Stimulated activated CD8-positive, alpha-beta memory T cell treated with anti-CD3 and anti-CD28 coated beads, Interleukin-15, amount 100 ng/mL, for 1 hour (primary cell): ENCODE measurements around the gene OR51M1.
"Not testable (repeated sequence)": the region's sequence is repeated elsewhere in the genome, so short reads cannot be mapped to it uniquely, and the experiment has no call there.

ENCODE experiments used
- DNase-seq: peaks from one replicate; pipeline ENCODE4 v3.0.0-alpha.2; 2020; ENCODE audit warnings: low read depth

Gene OR51M1, protein sequence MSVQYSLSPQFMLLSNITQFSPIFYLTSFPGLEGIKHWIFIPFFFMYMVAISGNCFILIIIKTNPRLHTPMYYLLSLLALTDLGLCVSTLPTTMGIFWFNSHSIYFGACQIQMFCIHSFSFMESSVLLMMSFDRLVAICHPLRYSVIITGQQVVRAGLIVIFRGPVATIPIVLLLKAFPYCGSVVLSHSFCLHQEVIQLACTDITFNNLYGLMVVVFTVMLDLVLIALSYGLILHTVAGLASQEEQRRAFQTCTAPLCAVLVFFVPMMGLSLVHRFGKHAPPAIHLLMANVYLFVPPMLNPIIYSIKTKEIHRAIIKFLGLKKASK

DNA sequence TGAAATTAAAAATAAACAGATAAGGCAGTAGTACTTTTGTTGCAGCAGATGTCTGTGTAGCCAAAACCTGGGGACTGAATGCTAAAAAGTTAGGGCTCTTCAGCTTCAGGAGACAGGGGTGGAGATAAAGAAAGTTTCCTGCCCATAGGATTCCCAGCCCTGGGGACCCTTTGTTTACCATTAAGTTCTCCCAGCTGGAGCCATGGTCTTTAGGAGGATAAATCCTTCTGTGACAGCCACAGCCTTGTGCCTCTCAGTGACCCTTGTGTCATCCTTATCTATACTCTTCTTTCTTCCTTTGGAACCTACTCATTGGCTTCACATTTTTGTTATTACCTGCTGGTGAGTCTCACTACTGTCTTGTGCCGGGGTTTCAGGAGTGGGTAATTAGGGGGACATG is at the start of gene OR51M1:
TSS of gene OR51M1 (plus strand) at position 237 of the 400 bp plus-strand sequence. CDS start 5,587 bp downstream, outside the sequence.
- DNase-seq = no peak

GRCh38 chr11:5335170-5335569 is 48.4 kb upstream of the OR51M1 start:
- DNase-seq = no peak

DNA sequence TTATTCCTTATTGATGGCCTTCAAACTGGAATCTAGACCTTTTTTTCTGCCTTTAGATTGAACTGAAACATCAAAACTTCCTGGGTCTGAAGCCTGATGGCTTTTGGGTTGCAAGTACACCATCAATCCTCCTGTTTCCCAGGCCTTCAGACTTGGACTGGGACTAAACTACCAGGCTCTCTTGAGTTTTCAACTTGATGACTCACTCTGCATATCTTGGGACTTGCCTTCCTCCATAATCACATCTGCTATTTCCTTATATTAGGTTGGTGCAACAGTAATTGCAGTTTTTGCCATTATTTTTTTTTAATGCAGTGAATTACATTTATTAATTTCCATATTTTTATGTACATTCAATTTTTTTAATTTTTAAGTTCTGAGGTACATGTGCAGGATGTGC is 47.3 kb upstream of the OR51M1 start:
- no peak for DNase-seq

GRCh38 chr11:5337253-5337652 is 46.4 kb upstream of the OR51M1 start:
- DNase-seq = not testable (repeated sequence)

DNA sequence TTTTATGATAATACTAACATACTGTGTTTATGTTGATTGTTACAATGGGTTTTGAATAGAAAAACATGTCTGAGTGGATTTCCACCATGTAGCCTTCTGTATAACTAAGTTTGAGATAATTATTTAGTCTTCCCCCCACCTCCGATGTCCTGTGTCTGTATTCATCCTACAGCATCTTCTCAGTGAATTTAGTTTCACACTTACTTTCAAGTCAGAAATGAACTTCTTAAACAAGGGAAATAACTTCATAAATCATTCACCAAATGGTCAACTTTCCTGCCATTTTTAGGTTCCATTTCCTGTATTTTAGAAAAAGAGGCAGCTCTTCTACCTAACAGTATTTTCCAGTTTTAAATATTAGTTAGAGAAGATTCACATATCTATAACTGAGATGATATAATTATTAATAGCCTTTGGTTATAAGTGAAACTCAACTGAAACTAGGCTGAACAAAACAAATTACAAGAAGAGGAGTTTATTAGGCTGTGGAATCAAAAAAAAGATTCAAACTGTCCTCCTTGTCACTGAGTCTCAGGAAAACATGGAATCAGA is 43.8 kb upstream of the OR51M1 start:
- DNase-seq = no peak

DNA sequence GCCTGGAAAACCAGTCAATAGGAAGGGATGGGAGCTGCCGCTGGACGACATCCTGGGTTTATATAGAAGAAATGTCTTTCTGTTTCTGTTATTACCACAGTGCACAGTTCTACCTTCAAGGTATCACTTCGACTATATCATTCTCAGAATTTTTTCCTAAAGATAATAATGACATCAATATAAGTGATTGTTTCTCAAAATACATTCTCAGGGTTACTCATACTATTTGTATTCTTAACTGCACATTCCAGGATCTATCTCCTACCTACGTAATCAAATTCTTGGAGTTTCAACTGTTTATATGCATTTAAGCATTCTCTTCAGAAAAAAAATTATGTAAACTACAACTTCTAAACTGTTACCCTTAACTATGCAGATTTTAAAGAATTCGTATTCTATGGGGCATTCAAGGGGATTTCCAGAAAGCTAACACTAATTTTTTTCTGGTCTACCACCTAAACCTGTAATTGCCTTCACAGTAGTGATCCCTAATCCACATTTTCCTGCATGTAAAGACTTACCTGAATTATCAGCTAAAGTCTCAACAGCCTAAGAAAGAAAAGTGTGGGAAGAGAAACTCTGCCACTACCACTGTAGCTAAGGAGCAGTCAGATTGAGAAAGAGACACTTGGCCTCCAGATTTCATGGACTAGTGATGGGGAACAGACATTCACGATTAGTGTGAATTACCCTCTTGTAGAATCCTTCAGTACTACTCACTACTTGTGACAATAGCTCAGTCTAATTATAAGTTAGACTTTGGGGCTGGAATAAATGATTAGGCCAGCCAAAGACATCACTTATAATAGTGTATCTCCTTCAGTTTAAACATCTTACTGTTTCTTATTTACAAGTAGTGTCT is 39.9 kb upstream of the OR51M1 start, which contains the start of gene OR51B5:
TSS of gene OR51B5 (minus strand) at position 51 of the 862 bp plus-strand sequence. CDS start at position 51, 0 bp downstream.
- DNase-seq = no peak

DNA sequence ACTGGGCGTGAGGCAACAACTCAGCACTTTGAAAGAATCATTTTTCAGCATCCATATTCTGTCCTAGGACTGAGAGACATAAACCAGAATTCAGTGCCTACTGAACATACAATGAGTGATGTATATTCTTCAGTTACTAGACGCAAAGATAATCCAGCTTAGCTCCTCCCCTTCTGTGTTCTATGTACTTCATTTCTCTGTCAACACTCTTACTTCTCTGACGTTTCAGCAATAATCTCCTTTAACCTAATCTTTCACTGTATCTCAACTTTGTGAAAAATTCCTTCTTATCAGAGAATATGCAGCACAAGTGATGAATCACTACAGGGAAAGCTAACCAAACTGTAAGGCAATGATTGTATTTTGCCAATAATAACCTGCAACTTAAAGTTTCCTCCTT is 37.8 kb upstream of the OR51M1 start:
- no peak for DNase-seq

- no peak for DNase-seq
Observed at GRCh38 chr11:5348551-5349194, 34.9 kb upstream of the OR51M1 start.

GRCh38 chr11:5349550-5349949 is 34.1 kb upstream of the OR51M1 start:
- no peak for DNase-seq

DNA sequence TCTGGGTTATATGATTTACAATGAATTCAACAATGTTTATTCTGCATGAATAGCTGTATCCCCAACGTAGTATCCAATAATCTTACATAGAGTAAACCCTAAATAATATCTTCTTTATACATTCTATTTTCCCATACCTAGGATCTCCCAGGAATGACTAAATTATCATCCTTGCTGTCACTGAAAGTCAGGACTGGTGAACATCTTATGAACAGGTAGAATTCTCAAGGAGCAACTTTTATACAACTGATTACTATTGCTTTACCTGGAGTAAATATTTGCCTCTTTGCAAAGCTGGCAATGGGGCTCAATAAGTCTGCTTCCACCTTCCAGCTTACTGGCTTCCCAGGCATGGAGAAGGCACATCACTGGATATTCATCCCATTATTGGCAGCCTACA is 32.4 kb upstream of the OR51M1 start, which contains the start of gene OR51B6:
TSS of gene OR51B6 (plus strand) at position 301 of the 400 bp plus-strand sequence. CDS start at position 301, 0 bp downstream.
- no peak for DNase-seq

DNA sequence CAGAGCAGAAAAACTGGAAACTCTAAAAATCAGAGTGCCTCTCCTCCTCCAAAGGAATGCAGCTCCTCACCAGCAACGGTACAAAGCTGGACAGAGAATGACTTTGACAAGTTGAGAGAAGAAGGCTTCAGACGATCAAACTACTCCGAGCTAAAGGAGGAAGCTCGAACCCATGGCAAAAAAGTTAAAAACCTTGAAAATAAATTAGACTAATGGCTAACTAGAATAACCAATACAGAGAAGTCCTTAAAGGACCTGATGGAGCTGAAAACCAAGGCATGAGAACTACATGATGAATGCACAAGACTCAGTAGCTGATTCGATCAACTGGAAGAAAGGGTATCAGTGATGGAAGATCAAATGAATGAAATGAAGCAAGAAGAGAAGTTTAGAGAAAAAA is 27.6 kb upstream of the OR51M1 start:
- DNase-seq = not testable (repeated sequence)

GRCh38 chr11:5362017-5362625 is 21.5 kb upstream of the OR51M1 start:
- DNase-seq = no peak

GRCh38 chr11:5363679-5364078 is 19.9 kb upstream of the OR51M1 start:
- no peak for DNase-seq

GRCh38 chr11:5364214-5364613 is 19.4 kb upstream of the OR51M1 start:
- no peak for DNase-seq

- DNase-seq = not testable (repeated sequence)
Observed at GRCh38 chr11:5366365-5366764, 17.2 kb upstream of the OR51M1 start.

GRCh38 chr11:5366856-5367255 is 16.8 kb upstream of the OR51M1 start:
- no peak for DNase-seq

- no peak for DNase-seq
Observed at GRCh38 chr11:5367448-5368074, 16.1 kb upstream of the OR51M1 start.

GRCh38 chr11:5368502-5369043 is 15.0 kb upstream of the OR51M1 start:
- DNase-seq = no peak

- no peak for DNase-seq
Observed at GRCh38 chr11:5369789-5370188, 13.8 kb upstream of the OR51M1 start.

DNA sequence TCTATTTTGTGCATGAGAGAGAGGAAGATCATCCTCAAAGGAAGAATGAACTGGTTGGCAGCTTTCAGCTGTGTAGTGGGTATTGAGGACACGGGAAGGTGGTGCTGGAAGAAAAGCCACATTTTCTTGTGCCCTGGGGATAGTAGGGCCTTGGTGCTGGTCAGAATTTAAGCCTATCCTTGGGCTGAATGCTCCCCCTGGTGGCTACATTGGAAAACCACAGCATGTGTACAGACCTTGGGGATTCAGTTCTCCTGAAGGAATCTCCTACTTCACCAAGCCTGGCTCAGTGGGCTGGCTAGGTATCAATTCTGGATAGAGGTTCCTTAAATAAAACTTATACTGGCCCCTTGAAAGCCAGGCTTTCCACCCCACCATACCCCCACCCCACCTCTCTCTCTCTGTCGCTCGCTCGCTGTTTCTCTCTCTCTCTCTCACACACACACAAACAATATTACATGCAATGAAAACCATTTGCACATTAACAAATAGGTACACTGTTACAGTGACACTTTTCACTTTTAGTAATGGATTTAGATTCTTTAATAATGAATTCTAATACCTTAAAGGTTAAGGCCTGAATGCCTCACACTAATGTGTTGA is 2.8 kb upstream of the OR51M1 start:
- DNase-seq = no peak
